LoVo (cell line): ENCODE measurements around the gene MYO10.
"Not testable (repeated sequence)": the region's sequence is repeated elsewhere in the genome, so short reads cannot be mapped to it uniquely, and the experiment has no call there.

Experiments
- DNase-seq: peaks from one replicate; pipeline ENCODE4 v3.0.0-alpha.2; 2016; ENCODE audit warnings: low spot score

Gene MYO10

DNA sequence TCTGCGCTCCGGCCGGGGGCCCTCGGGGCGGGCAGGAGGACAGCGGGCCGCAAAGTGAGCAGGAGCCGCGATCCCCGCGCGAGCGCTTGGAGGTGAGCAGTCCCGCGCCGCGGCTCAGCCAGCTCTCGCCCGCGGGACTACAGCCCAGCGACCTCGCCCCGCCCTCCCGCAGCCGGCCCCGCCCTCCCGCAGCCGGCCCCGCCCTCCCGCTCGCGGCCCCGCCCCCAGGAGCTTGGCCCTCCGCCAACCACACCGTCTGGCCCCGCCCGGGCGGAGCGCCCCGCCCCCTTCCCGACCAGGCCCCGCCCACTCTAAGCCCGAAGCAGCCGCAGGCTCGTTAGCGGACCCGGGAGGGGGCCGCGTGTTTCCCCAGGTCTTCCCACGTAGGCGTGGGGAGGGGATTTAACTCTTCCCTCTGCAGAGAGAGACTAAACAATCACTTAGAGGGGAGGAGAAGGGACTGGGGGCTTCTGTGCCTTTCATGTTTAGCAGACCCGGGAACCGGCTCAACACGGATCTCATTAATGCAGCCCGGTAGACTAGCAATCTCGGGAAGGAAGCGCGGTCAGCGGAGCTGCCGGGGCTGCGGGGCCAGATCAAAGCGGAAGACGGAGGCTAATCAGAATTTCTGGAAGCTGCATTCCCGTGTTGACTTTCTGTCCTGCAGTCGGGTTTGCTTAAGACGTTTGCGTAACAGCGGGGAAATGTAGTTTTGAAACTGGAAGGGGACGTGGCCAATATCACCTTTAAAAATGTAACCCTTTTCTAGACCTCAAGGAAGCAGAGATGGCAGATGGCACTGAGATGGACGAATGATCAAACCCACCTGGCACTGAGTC is at the start of gene MYO10:
MYO10 (minus strand) TSS at position 139 of the 839 bp plus-strand sequence. CDS start 480 bp downstream, outside the sequence.
- peak; percentile 91 for DNase-seq

DNA sequence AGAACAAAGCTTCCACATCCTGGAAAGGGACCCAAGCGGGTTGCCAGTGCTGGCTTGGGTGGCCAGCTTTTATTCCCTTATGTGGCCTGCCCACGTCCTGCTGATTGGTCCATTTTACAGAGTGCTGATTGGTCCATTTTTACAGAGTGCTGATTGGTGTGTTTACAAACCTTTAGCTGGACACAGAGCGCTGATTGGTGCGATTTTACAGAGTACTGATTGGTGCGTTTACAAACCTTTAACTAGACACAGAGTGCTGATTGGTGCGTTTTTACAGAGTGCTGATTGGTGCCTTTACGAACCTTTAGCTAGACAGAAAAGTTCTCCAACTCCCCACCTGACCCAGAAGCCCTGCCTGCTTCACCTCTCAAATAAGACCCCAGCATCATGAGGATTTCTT is 49.2 kb upstream of the MYO10 start:
- DNase-seq: not testable (repeated sequence)

DNA sequence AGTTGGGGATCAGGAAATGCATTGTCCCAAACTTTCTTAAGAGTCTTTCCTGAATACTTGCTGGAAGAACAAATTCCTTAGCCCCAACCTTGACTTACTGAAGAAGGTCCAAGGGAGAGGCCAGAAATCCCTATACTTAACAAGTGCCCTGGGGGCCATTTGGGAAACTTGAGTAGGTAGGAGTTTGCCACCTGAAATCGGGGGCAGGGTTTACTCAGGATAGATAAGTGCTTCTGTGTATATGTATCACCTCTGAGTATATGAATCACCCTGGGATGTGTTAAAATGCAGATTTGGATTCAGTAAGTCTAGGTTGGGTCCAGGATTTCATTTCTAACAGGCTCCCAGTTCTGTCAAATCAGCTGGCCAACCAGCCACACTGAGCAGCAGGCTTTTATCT is 47.9 kb upstream of the MYO10 start:
- no peak for DNase-seq

DNA sequence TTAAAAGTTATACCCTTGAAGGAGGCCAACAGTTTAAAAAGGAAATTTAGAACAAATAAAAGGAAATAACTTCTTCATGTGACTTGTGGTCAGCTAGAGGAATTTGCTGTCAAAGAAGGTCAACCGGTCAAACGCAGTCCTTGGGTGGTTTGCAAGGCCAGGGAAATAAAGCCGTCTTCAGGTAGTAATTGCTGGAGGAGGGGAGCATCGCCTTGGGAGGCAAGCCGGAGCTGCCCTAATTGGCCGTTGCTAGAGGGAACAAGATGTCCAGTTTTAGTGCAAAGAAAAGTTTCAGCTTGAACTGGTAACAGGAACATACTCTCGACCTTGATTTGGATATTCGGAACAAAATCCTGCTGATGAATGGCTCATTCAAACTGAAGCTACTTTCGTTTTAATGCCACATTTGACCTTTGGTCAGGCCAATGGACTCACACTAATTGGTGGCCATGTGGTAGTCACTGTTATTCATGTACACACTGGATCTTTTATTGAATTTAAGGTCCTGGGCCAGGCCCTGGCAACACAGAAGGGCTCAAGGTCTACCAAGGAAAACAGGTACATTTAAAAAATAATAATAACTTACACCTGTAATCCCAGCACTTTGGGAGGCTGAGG is 47.0 kb upstream of the MYO10 start:
- DNase-seq: no peak

DNA sequence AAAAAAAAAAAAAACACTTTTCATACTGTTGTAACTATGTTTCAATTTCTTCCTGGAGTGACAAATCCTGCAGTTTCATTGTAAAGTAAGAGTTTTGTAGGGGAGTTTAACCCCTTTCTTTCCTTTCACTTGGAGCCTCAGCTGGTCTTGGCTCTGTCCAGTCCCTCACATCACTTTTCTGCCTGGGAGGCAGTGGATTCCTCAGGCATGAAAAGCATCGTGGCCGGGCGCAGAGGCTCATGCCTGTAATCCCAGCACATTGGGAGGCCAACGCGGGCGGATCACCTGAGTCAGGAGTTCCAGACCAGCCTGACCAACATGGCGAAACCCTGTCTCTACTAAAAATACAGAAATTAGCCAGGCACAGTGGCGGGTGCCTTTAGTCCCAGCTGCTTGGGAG is 45.6 kb upstream of the MYO10 start:
- DNase-seq: no peak

DNA sequence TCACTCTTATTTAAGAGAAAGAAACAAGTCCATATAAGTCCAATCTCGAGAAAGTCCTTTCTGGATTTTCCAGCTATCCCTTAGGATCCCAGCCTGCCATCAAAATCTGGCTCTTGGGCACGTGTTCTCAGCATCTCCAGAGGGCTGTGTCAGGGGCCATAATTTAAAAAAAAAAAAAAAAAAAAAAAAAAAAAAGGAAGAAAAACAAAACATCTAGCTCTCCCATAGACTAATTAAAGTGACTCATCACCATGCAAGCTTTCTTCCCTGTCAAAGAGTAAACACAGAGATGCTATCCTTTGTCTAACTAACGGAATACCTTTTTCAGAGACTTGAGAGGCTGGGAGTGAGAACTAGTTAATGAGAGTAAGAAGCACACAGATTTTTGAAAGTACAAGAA is 44.9 kb upstream of the MYO10 start:
- DNase-seq: peak; percentile 13

DNA sequence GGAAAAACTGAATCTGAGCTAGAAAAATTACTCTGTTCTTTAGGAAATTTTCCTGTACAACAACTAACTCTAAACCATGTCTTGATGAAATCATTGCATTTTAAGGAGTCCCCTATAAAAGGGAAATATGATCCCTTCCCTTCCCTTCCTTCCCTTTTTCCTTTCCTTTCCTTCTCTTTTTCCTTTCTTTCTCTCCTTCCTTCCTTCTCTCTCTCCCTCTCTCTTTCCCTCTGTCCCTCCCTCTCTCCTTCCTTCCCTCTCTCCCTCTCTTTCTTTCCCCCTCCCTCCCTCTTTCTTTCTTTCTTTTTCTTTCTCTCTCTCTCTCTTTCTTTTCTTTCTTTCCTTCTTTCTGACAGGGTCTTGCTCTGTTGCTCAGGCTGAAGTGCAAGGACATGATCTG is 42.2 kb upstream of the MYO10 start:
- no peak for DNase-seq

DNA sequence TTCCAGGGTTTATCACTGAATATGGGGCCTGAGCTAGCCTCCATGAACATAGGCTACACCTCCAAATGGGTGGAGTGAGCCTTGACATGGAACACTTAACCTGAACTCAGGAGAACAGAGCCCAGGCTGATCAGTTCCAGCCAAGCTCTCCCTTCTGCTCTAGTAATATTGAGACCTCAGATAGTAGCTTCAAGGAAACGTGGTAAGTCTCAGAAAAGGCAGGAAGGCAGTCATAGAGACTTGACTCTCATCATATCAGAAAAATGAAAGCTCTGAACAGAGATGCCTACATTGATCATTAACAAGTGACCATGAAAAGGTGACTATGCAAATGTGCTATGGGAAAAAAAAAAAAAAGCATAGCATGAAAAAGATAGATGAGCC is 40.5 kb upstream of the MYO10 start:
- DNase-seq: no peak

DNA sequence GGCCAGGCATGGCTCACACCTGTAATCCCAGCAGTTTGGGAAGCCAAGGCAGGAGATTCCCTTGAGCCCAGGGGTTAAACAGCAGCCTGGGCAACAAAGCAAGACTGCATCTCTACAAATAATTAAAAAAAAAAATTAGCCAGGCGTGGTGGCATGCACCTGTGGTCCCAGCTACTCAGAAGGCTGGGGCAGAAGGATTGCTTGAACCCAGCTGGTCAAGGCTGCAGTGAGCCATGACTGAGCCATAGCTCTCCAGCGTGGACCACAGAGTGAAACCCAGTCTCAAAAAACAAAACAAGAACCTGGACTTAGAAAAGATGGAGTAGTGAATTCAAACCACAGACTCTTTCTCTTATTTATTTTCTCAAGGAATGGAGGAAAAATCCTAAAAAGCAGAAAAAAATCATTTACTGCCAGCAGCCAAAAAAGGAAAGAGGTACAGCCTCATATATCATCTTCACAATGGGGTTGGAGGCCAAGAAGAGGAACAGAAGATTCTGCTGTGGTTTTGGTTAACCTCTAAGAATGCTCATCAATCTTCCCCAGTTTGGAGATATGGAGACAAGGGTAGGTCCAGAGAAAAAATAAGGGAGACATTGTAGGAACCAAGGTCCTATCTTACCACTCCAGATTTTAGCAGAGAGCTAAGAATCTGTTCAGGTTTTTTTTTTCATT is 40.0 kb upstream of the MYO10 start:
- no peak for DNase-seq

DNA sequence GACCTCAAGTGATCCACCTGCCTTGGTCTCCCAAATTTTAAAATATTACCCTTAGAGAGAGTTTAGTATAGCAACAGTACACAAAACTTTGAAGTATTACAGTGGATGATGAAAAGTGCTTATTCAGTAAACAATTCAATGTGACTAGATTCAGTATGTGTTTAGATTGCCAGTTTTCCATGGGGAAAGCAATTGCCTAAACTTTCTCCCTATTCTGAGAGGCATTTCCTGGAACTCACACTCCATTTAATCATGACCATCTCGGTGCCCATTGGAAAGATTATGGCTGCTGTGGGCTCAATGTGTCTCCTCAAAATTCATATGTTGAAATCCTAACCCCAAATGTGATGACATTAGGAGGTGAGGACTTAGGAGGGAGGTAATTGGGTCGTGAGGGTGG is 38.9 kb upstream of the MYO10 start:
- no peak for DNase-seq

DNA sequence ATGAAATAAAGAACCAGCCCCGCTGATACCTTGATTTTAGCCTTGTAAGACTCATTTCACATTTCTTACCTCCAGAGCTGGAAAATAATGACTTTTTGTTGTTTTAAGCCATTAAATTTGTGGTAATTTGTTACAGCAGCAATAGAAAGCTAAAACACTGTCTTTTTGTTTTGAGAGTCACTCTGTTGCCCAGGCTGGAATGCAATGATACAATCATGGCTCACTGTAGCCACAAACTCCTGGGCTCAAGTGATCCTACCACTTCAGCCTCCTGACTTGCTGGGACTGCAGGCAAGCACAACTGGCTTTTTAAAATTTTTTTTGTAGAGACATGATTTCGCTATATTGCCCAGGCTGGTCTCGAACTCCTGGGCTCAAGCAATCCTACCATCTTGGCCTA is 34.7 kb upstream of the MYO10 start:
- no peak for DNase-seq

DNA sequence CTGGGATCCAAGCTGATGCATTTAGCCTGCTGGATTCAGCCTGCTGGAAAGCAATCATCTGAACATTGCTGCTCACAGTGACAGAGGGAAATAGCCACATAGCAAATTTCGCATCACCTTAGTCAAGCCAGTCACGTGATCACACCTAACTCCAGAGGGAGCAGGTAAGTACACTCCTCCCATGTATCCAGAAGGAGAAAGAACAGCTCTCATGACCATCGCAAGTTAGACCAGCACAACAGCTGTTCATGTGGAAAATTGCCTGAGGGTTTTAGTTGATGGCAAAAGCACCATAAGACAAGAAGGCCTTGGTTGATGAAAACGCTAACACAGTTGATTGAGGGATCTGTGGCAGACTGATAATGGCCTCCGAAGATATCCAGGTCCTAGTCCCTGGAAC is 34.2 kb upstream of the MYO10 start:
- no peak for DNase-seq

DNA sequence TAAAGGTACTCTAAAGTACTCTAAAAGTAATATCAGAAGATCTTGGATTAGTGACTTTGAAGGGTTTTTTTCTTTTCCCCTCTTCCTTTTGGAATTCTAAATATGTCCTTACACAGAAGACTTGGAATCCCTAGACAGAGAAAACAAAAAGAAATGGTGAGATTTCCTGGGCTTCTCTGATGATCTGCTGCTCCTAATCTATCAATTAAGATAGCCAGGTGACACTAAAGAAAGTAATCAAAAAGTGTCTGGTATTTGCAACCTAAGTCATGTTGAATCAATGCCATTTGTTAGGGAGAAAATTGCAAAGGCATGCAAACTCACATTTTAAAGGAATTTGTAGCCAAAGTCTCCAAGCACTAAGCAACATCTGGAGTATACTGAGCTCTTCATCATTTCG is 29.5 kb upstream of the MYO10 start:
- DNase-seq: no peak

DNA sequence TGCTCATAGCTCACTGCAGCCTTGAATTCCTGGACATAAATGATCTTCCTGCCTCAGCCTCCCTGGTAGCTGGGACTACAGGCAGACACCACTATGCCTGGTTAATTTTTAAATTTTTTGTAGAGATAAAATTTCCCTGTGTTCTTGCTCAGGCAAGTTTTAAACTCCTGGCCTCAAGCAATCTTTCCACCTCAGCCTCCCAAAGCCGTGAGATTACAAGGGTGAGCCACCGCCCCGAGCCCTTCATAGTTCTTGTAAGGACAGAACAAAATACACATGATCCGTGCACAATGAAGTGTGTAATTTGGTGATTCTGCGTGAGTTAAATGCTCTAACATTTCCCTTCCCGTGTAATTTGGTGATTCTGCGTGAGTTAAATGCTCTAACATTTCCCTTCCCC is 27.7 kb upstream of the MYO10 start:
- DNase-seq: no peak

DNA sequence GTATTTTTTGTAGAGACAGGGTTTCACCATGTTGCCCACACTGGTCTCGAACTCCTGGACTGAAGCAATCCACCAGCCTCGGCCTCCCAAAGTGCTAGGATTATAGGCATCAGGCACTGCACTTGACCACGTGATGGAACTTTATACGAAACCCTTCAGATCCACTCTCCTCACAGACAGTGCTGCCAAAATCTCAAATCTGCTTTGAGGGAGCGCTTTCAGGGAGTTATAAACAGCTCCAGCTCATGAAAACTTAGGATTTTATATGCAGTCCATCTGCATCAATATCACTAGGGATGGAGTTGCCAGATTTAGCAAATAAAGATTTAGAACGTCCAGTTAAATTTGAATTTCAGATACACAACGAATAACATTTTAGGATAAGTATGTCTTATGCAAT is 25.0 kb upstream of the MYO10 start:
- no peak for DNase-seq

DNA sequence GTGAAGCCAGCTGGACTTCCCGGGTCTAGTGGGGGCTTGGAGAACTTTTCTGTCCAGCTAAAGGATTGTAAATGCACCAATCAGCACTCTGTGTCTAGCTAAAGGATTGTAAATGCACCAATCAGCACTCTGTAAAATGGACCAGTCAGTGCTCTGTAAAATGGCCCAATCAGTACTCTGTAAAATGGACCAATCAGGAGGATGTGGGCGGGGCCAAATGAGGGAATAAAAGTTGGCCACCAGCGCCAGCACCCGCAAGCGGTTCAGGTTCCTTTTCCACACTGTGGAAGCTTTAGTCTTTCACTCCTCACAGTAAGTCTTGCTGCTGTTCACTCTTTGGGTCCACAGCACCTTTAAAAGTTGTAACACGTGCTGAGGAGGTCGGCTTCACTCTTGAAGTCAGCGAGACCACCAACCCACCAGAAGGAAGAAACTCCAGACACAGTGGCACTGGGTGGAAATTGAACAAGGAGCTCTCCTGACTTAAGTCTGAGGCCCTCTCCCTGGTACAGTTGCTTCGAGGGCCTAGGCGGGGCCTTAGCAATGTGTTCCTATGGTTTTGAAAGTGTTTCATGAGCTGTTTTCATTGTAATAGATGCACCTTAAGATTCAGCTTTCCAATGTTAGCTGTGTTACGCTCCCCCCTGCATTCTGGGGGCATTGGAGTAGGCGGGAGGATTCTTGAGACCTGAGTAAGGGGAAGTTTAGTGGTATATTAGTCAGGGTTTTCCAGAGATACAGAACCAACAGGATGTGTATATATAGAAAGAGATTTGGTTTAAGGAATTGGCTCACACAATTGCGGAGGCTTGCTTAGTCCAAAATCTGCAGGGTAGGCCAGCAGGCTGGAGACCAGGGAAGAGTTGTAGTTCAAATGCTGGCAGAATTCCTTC is 21.5 kb upstream of the MYO10 start:
- DNase-seq: no peak

DNA sequence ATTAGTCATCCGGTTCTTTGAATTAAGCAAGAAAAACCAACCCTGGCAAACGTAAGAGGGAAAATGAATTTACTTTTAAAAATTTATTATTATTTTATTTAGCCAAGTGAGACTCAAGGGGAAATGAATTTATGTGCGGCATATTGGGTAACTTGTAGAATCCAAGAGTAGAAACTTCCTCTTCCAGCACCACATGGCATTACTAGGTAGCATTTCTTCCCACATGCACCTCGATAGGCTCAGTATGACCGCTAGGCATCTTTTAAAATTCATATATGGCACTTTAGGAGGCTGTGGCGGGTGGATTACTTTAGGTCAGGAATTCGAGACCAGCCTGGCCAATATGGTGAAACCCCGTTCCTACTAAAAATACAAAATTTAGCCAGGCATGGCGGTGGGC is 17.6 kb upstream of the MYO10 start:
- no peak for DNase-seq

DNA sequence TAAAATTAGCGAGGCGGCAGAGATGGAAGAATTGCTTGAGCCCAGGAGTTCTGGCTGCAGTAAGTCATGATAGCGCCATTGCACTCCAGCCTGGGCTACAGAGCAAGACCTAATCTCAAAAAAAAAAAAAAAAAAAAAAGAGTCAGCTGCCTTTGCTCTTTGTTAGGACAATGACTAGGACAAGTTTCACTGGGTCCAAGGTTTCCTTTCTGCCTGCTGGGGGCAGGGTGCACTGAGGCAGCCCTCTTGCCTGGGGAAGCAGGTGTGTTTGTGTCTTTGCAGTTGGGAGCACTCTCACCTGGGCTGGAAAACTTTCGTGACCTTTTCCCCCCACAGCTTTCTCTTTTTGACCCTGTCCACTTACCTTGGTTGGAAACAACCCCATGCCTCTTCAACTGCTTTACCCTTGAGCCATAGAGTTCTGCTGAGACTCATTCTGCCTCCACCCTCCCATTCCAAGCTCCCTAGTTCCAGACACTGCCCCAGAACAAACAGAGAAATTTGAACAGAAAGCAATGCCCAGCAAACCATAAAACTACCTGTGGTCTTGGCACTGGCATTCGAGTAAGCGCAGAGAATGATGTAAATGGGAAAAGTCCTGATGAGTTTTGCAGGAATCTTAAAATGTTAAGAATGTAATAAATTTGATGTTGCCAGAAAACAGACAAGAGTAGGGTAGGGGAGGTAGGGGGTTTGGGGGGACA is 17.0 kb upstream of the MYO10 start:
- DNase-seq: no peak

DNA sequence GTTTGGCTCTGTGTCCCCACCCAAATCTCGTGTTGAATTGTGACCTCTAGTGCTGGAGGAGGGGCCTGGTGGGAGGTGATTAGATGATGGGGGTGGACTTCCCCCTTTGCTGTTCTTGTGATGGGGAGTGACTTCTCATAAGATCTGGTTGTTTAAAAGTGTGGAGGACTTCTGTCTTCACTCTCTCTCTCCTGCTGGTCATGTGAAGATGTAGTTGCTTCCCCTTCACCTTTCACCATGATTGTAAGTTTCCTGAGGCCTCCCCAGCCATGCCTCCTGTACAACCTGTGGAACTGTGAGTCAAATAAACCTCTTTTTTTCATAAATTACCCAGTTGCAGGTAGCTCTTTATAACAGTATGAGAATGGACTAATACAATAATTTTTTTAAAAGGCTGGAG is 10.6 kb upstream of the MYO10 start:
- no peak for DNase-seq

DNA sequence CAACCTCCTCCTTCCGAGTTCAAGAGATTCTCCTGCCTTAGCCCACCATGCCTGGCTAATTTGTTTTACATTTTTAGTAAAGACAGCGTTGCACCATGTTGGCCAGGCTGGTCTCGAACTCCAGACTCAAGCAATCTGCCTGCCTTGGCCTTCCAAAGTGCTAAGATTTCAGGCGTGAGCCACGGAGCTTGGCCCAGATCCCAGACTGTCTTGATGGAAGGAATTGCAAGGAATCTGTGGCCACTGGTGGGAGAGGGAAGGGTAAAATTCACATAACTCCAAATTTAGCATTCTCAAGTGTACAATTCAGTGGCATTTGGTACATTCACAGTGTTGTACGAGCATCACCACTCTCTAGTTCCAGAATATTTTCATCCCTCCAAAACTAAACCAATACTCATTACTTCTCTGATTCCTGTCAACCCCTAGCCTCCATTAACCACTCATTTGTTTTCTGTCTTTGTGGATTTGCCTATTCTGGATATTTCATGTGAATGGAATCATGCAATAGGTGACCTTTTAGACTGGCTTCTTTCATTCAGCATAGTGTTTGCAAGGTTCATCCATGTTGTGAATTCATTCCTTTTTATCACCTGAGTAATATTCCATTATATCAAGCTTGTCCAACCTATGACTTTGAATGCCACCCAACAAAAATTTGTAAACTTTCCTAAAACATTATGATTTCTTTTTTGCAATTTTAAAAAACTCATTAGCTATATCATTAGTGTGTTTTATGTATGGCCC is 8.9 kb upstream of the MYO10 start:
- no peak for DNase-seq
